ENCODE results near the gene SLC17A2.

Gene SLC17A2

GRCh38 chr6:25962149-25963127 is 31.9 kb upstream of the SLC17A2 start, which contains the start of gene TRIM38 (continued):
- TF ChIP-seq PBX3 (CRISPR knock-in tag; IDR thresholded peaks at IDR 0.05), result no peak
- TF ChIP-seq GFI1B (tag by site-specific recombination; IDR thresholded peaks at IDR 0.05), result peak; percentile 59
- no peak for TF ChIP-seq ZNF777 (tag by site-specific recombination; IDR thresholded peaks at IDR 0.05; ENCODE audit: borderline replicate concordance)
- TF ChIP-seq PRDM2 (tag by site-specific recombination; IDR thresholded peaks at IDR 0.05; ENCODE audit: borderline replicate concordance), result no peak
- peak; percentile 30; the same call in 1 of the 2 replicates for TF ChIP-seq FEZF1 (tag by site-specific recombination; IDR thresholded peaks at IDR 0.05)
- no peak for TF ChIP-seq ZNF133 (tag by site-specific recombination; IDR thresholded peaks at IDR 0.05)
- TF ChIP-seq ZNF335 (tag by site-specific recombination; conservative IDR thresholded peaks at IDR 0.05), result no peak; the same call in 1 of the 2 replicates
- peak; percentile 89 for TF ChIP-seq ZNF629 (tag by site-specific recombination; IDR thresholded peaks at IDR 0.05)
- TF ChIP-seq ZBTB48 (tag by site-specific recombination; IDR thresholded peaks at IDR 0.05), result no peak
- no peak for TF ChIP-seq ZNF837 (tag by site-specific recombination; IDR thresholded peaks at IDR 0.05)
- TF ChIP-seq ZNF555 (tag by site-specific recombination; conservative IDR thresholded peaks at IDR 0.05), result no peak
- TF ChIP-seq ZNF473 (tag by site-specific recombination; IDR thresholded peaks at IDR 0.05), result no peak
- no peak for TF ChIP-seq ZNF266 (tag by site-specific recombination; IDR thresholded peaks at IDR 0.05; ENCODE audit: low read depth)
- no peak for TF ChIP-seq ZNF549 (tag by site-specific recombination; IDR thresholded peaks at IDR 0.05)
- TF ChIP-seq ZNF626 (tag by site-specific recombination; IDR thresholded peaks at IDR 0.05), result no peak
- TF ChIP-seq SP7 (tag by site-specific recombination; IDR thresholded peaks at IDR 0.05), result peak; percentile 84
- TF ChIP-seq ZNF394 (tag by site-specific recombination; IDR thresholded peaks at IDR 0.05; ENCODE audit: borderline replicate concordance), result peak; percentile 76
- no peak for TF ChIP-seq ZNF561 (tag by site-specific recombination; IDR thresholded peaks at IDR 0.05; ENCODE audit: borderline replicate concordance)
- no peak for TF ChIP-seq ZNF175 (tag by site-specific recombination; IDR thresholded peaks at IDR 0.05)
- TF ChIP-seq ZNF146 (tag by site-specific recombination; IDR thresholded peaks at IDR 0.05), result no peak
- TF ChIP-seq ZSCAN18 (tag by site-specific recombination; IDR thresholded peaks at IDR 0.05), result no peak
- TF ChIP-seq ZBTB49 (tag by site-specific recombination; IDR thresholded peaks at IDR 0.05; ENCODE audit: low read depth), result no peak
- TF ChIP-seq MYNN (tag by site-specific recombination; IDR thresholded peaks at IDR 0.05; ENCODE audit: borderline replicate concordance), result no peak
- TF ChIP-seq HOXD13 (CRISPR knock-in tag; IDR thresholded peaks at IDR 0.05; ENCODE audit: borderline replicate concordance), result 0 out of 2 replicates have a peak, but pooled peaks have one; percentile 42
- TF ChIP-seq ZNF169 (tag by site-specific recombination; IDR thresholded peaks at IDR 0.05), result no peak
- TF ChIP-seq ZNF48 (tag by site-specific recombination; IDR thresholded peaks at IDR 0.05), result no peak
- no peak for TF ChIP-seq ZNF223 (tag by site-specific recombination; IDR thresholded peaks at IDR 0.05)
- no peak for TF ChIP-seq ZNF776 (tag by site-specific recombination; IDR thresholded peaks at IDR 0.05; ENCODE audit: borderline replicate concordance)
- TF ChIP-seq ZNF157 (tag by site-specific recombination; IDR thresholded peaks at IDR 0.05), result no peak
